Mesendoderm (in vitro differentiated cells): ENCODE results near the gene NR1I3.

Experiments
- DNase-seq: peaks from one replicate; pipeline ENCODE4 v3.0.0; 2013
- H2AK5ac ChIP-seq: 2 replicates; pipeline ENCODE4 v1.6.1; 2013; ENCODE audit warnings: low read length, inconsistent platforms
- H2BK120ac ChIP-seq: 2 replicates; pipeline ENCODE4 v1.6.1; 2013; ENCODE audit warnings: low read depth, mild to moderate bottlenecking, low read length, moderate library complexity, mixed read lengths
- H2BK15ac ChIP-seq: replicated peaks from 2 replicates; pipeline ENCODE4 v1.6.1; 2013; ENCODE audit warnings: low read depth, mild to moderate bottlenecking, moderate library complexity
- H2BK5ac ChIP-seq: 2 replicates; pipeline ENCODE4 v1.6.1; 2013; ENCODE audit warnings: low read length, inconsistent platforms
- H3K18ac ChIP-seq: 2 replicates; pipeline ENCODE4 v1.6.1; 2013; ENCODE audit warnings: mild to moderate bottlenecking, low read length, mixed read lengths
- H3K23ac ChIP-seq: one replicate; pipeline ENCODE4 v1.6.1; 2013; ENCODE audit warnings: low read length
- H3K27ac ChIP-seq: 2 replicates; pipeline ENCODE4 v1.5.1; 2013; ENCODE audit warnings: low read depth, mild to moderate bottlenecking, inconsistent platforms, low read length, moderate library complexity
- H3K27me3 ChIP-seq: 2 replicates; pipeline ENCODE4 v1.6.1; 2013; ENCODE audit warnings: low read length, control low read depth, mild to moderate bottlenecking, inconsistent platforms; ENCODE audit not compliant: insufficient read depth, poor library complexity
- H3K36me3 ChIP-seq: 2 replicates; pipeline ENCODE4 v1.6.1; 2013; ENCODE audit warnings: low read length, inconsistent platforms; ENCODE audit not compliant: control insufficient read depth, insufficient read depth
- H3K4ac ChIP-seq: one replicate; pipeline ENCODE4 v1.6.1; 2013; ENCODE audit warnings: low read depth, mild to moderate bottlenecking, low read length, moderate library complexity
- H3K4me1 ChIP-seq: 2 replicates; pipeline ENCODE4 v1.6.1; 2013; ENCODE audit warnings: low read depth, low read length, inconsistent platforms; ENCODE audit not compliant: control insufficient read depth
- H3K4me2 ChIP-seq: 2 replicates; pipeline ENCODE4 v1.6.1; 2013; ENCODE audit warnings: low read length
- H3K4me3 ChIP-seq: 2 replicates; pipeline ENCODE4 v1.5.1; 2013; ENCODE audit warnings: mild to moderate bottlenecking, low read length
- H3K56ac ChIP-seq: one replicate; pipeline ENCODE4 v1.6.1; 2013; ENCODE audit warnings: low read length
- H3K79me1 ChIP-seq: 2 replicates; pipeline ENCODE4 v1.6.1; 2013; ENCODE audit warnings: low read length, inconsistent platforms
- H3K79me2 ChIP-seq: 2 replicates; pipeline ENCODE4 v1.6.1; 2013; ENCODE audit warnings: mild to moderate bottlenecking, low read length; ENCODE audit not compliant: control insufficient read depth, insufficient read depth
- H3K9ac ChIP-seq: 2 replicates; pipeline ENCODE4 v1.6.1; 2013; ENCODE audit warnings: low read length, inconsistent platforms
- H4K5ac ChIP-seq: one replicate; pipeline ENCODE4 v1.6.1; 2013; ENCODE audit warnings: low read length
- H4K8ac ChIP-seq: one replicate; pipeline ENCODE4 v1.6.1; 2013; ENCODE audit warnings: low read depth, mild to moderate bottlenecking, control low read depth, low read length, moderate library complexity
- WGBS: extraction: QIAGEN DNeasy Blood & Tissue Kit; methylation state at CpG from one replicate; pipeline ENCODE4 v1.1.7; 2013; ENCODE audit warnings: low lambda C conversion rate, missing lambda C conversion rate; ENCODE audit not compliant: insufficient coverage; ENCODE audit errors: extremely low coverage; 5-methylcytosine and 5-hydroxymethylcytosine counted together

Gene NR1I3

GRCh38 chr1:161201836-161202712 lies 35.9 kb downstream of the NR1I3 start, which contains the start of gene NDUFS2:
TSS of gene NDUFS2 (plus strand) at chr1:161202367. CDS start at chr1:161202386, 19 bp downstream.
- H3K56ac ChIP-seq, result peak within 1 kb of the TSS; percentile 95
- no CpG with 5 or more reads among the region's 53 CpGs for WGBS

GRCh38 chr1:161200992-161201835 lies 36.8 kb downstream of the NR1I3 start:
- H3K4me1 ChIP-seq, result peaks cover 32% of the 10 kb centered on the region
- no peak overlapping the region for H3K23ac ChIP-seq
- no peak overlapping the region for H3K27ac ChIP-seq
- H3K79me2 ChIP-seq, result peaks cover 3% of the 10 kb centered on the region
- H3K36me3 ChIP-seq, result no peaks in the 10 kb centered on the region
- H3K27me3 ChIP-seq, result no peaks in the 10 kb centered on the region
- no peak overlapping the region for H3K4me3 ChIP-seq
- H2BK5ac ChIP-seq, result peak overlapping the region; percentile 77
- no peak overlapping the region for H4K8ac ChIP-seq
- H3K18ac ChIP-seq, result peak overlapping the region; percentile 63
- H3K9ac ChIP-seq, result peak overlapping the region; percentile 23
- H4K5ac ChIP-seq, result peak overlapping the region; percentile 35
- H2AK5ac ChIP-seq, result peak overlapping the region; percentile 96
- H3K4ac ChIP-seq, result peak overlapping the region; percentile 82
- H2BK120ac ChIP-seq, result peak overlapping the region; percentile 23
- H3K56ac ChIP-seq, result peak overlapping the region; percentile 95
- no peak for DNase-seq
- H2BK15ac ChIP-seq, result no peak overlapping the region
- no peak overlapping the region for H3K4me2 ChIP-seq
- H3K79me1 ChIP-seq, result peaks cover 4% of the 10 kb centered on the region
- WGBS, result no CpG with 5 or more reads among the region's 13 CpGs

More at GRCh38 chr1:161201836-161202712, 35.9 kb downstream of the NR1I3 start, which contains the start of gene NDUFS2:
- peaks cover 4% of the 10 kb centered on the region for H3K79me1 ChIP-seq
- H3K4me1 ChIP-seq, result peaks cover 30% of the 10 kb centered on the region
- peak within 1 kb of the TSS; percentile 68 for H3K4me3 ChIP-seq
- H3K79me2 ChIP-seq, result peaks cover 3% of the 10 kb centered on the region
- H3K36me3 ChIP-seq, result peaks cover 1% of the 10 kb centered on the region
- peak within 1 kb of the TSS; percentile 68 for H3K4me2 ChIP-seq
- peak within 1 kb of the TSS; percentile 80 for H3K9ac ChIP-seq
- H2BK120ac ChIP-seq, result peak within 1 kb of the TSS; percentile 23
- H2BK5ac ChIP-seq, result peak within 1 kb of the TSS; percentile 89
- H3K4ac ChIP-seq, result peak within 1 kb of the TSS; percentile 82
- peak within 1 kb of the TSS; percentile 35 for H4K5ac ChIP-seq
- no peak within 1 kb of the TSS for H3K23ac ChIP-seq
- H3K18ac ChIP-seq, result peak within 1 kb of the TSS; percentile 63
- DNase-seq, result peak; percentile 100
- H2AK5ac ChIP-seq, result peak within 1 kb of the TSS; percentile 96
- H3K27me3 ChIP-seq, result no peaks in the 10 kb centered on the region
- peak within 1 kb of the TSS; percentile 26 for H3K27ac ChIP-seq
- H2BK15ac ChIP-seq, result no peak within 1 kb of the TSS
- H4K8ac ChIP-seq, result no peak within 1 kb of the TSS

- WGBS, result no CpG with 5 or more reads among the region's 5 CpGs
- Histone ChIP-seq H3K27me3 (no peaks in the 10 kb centered on the region), H4K8ac (no peak overlapping the region), H3K9ac (peak overlapping the region; percentile 21), H3K27ac (no peak overlapping the region), H2BK120ac (no peak overlapping the region), H3K79me1 (peaks cover 4% of the 10 kb centered on the region), H3K4me2 (no peak overlapping the region), H3K36me3 (no peaks in the 10 kb centered on the region), H2AK5ac (peak overlapping the region; percentile 4), H3K23ac (no peak overlapping the region), H3K18ac (peak overlapping the region; percentile 6), H4K5ac (no peak overlapping the region), H2BK15ac (no peak overlapping the region), H3K4ac (peak overlapping the region; percentile 74), H3K4me3 (no peak overlapping the region), H2BK5ac (peak overlapping the region; percentile 77), H3K4me1 (peaks cover 32% of the 10 kb centered on the region), H3K79me2 (peaks cover 3% of the 10 kb centered on the region), H3K56ac (peak overlapping the region; percentile 95)
- no peak for DNase-seq
Observed at GRCh38 chr1:161200421-161200991, 37.5 kb downstream of the NR1I3 start.

- H2BK15ac ChIP-seq, result no peak overlapping the region
- H3K56ac ChIP-seq, result peak overlapping the region; percentile 95
- H3K4ac ChIP-seq, result peak overlapping the region; percentile 64
- no peak overlapping the region for H3K4me2 ChIP-seq
- H3K4me1 ChIP-seq, result peaks cover 32% of the 10 kb centered on the region
- H3K4me3 ChIP-seq, result no peak overlapping the region
- peaks cover 3% of the 10 kb centered on the region for H3K79me2 ChIP-seq
- H4K8ac ChIP-seq, result no peak overlapping the region
- DNase-seq, result no peak
- peak overlapping the region; percentile 73 for H2AK5ac ChIP-seq
- no peaks in the 10 kb centered on the region for H3K27me3 ChIP-seq
- H4K5ac ChIP-seq, result no peak overlapping the region
- H3K23ac ChIP-seq, result no peak overlapping the region
- no peak overlapping the region for H2BK120ac ChIP-seq
- H3K27ac ChIP-seq, result no peak overlapping the region
- peak overlapping the region; percentile 18 for H3K9ac ChIP-seq
- no peaks in the 10 kb centered on the region for H3K36me3 ChIP-seq
- no peak overlapping the region for H3K18ac ChIP-seq
- peak overlapping the region; percentile 20 for H2BK5ac ChIP-seq
- peaks cover 4% of the 10 kb centered on the region for H3K79me1 ChIP-seq
- WGBS, result no CpG with 5 or more reads among the region's 5 CpGs
Observed at GRCh38 chr1:161199506-161200139, 38.4 kb downstream of the NR1I3 start.

- Histone ChIP-seq H2BK5ac (peak within 1 kb of the TSS; percentile 20), H3K27ac (no peak within 1 kb of the TSS), H4K8ac (no peak within 1 kb of the TSS), H3K79me2 (peaks cover 3% of the 10 kb centered on the region), H4K5ac (no peak within 1 kb of the TSS), H3K4me2 (peak within 1 kb of the TSS; percentile 28), H3K4ac (peak within 1 kb of the TSS; percentile 64), H3K9ac (peak within 1 kb of the TSS; percentile 66), H2BK15ac (no peak within 1 kb of the TSS), H3K56ac (peak within 1 kb of the TSS; percentile 84), H3K4me1 (peaks cover 32% of the 10 kb centered on the region), H3K36me3 (no peaks in the 10 kb centered on the region), H3K27me3 (no peaks in the 10 kb centered on the region), H3K18ac (peak within 1 kb of the TSS; percentile 42), H3K79me1 (peaks cover 4% of the 10 kb centered on the region), H2BK120ac (no peak within 1 kb of the TSS), H3K4me3 (no peak within 1 kb of the TSS), H2AK5ac (peak within 1 kb of the TSS; percentile 73), H3K23ac (peak within 1 kb of the TSS; percentile 9)
- DNase-seq, result peak; percentile 86
- no CpG with 5 or more reads among the region's 11 CpGs for WGBS
Observed at GRCh38 chr1:161198897-161199431, 39.0 kb downstream of the NR1I3 start, which contains the start of gene ADAMTS4. TSS of gene ADAMTS4 (minus strand) at chr1:161199054. CDS start at chr1:161198627, 427 bp downstream.
